Transverse colon (tissue), 4 donors: ENCODE results near the gene CAB39L.

ENCODE experiments used
- CTCF ChIP-seq, 5 experiments: fragments of 200-600 bp in 3 of 5; fragments of 450-650 bp in 2 of 5; sonication (generic) in 3 of 5; IDR thresholded peaks; 1 replicate in 2 of 5; 2 replicates in 3 of 5; pipeline ENCODE4 v1.5.1; 2016 to 2017; ENCODE audit warnings: antibody characterized with exemption in 5 of 5, inconsistent platforms in 3 of 5, mild to moderate bottlenecking in 2 of 5, moderate library complexity in 1 of 5
- POLR2A ChIP-seq: fragments of 450-650 bp; IDR thresholded peaks from one replicate; pipeline ENCODE4 v1.6.1; 2016; ENCODE audit warnings: antibody characterized with exemption, mild to moderate bottlenecking, moderate library complexity
- POLR2AphosphoS5 ChIP-seq, 3 donors: sonication (generic); formaldehyde crosslinking; IDR thresholded peaks; one replicate each; pipeline ENCODE4 v1.6.1; 2016; ENCODE audit warnings: antibody characterized with exemption in 3 of 3

GRCh38 chr13:49488563-49488962 is 44.7 kb upstream of the CAB39L start:
- TF ChIP-seq POLR2A (no peak), CTCF (IDR thresholded peaks at IDR 0.05) (no peak), POLR2AphosphoS5 (IDR thresholded peaks at IDR 0.05) (no peak)
